ENCODE results near the gene TYR.
"Not testable (repeated sequence)": the region's sequence is repeated elsewhere in the genome, so short reads cannot be mapped to it uniquely, and the experiment has no call there.

TYR gene

DNA sequence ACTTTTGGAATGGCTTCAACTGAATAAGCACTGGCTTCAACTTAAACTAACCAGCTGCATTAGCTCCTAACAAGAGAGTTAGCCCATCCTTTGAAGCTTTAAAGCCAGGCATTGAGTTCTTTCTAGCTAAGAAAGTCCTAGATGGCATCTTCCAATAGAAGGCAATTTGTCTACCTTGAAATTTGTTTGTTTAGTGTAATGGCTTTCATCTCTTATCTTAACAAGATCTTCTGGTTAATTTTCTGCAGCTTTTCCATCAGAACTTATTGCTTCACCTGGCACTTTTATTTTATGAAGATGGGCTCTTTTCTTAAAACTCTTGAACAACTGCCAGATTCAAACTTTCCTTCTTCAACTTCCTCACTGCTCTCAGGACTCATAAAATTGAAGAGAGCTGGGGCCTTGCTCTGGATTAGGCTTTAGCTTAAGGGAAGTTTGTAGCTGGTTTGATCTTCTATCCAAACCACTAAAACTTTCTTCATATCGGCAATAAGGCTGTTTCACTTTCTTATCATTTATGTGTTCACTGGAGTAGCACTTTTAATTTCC, 94.9 kb downstream of the TYR start:
- DNase-seq (ENCODE audit: low spot score): not testable (repeated sequence)

- DNase-seq (ENCODE audit: low spot score): not testable (repeated sequence)
Observed at GRCh38 chr11:89273220-89273619, 95.5 kb downstream of the TYR start.

DNA sequence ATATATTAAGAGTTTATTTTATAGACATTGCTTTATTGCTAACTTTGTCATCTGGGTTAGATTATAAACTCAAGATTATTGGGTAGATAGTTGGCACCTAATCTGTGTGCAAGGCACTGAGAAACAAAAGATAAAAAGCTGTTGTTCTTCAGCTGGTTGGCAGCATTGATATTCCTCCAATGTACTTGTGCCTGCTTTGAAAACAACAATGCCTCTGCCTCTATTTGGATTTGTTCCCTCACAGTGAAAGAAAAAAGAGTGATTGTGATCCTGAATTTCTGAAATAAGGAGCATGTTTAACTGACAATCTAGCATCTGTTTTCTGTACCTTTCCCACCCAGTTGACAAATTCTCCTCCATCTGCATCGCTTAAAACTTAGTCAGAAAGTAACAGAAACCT, 98.3 kb downstream of the TYR start:
- no peak for DNase-seq (ENCODE audit: low spot score)

DNA sequence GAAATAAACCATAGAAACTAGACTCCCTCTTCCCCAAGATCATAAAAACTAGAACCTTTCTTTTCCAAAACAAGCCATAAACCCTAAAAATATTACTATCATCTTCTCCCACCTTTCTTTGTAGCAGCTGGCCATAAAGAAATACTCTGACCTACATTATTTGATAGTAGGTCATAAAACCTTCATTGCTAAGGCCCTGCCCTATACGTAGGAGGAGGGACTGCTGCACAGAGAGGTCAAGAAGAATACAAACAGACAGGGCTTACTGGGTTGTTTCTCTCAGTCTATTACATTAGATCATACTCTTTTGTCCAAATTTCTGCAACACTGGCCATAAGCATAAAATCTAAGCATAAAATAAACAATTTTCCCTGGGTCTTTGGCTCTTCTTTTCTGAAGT, 101.5 kb downstream of the TYR start:
- DNase-seq (ENCODE audit: low spot score): no peak

DNA sequence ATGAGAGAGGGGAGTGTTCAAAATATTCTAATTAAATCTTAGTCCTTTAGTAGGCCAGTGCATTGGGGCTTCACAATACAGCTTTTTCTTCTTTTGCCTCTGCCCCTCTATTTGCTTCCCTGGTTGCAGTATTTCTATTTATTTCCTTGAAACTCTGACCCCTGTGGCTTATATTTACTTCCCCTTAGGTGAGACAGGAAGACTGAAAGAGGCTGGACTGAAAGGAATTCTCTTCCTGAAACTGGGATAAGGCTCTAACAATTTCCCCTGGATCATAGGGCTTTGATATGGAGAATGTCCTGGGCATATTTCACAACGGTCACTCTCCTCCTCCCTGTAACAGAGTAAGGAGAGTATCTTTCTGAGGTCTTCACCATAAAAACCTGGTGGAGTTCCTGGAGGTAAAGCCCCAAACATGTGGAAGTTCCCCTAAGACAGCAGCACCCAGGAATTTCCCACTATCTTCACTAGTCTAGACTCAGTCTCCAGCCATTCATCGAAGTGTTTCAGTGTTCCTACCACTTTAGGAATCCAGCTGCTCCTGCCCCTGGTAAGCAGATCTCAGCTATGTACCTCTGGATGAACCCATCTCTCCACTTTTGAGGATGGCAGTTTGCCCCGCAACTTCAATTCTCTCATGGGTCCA, 103.5 kb downstream of the TYR start:
- not testable (repeated sequence) for DNase-seq (ENCODE audit: low spot score)

DNA sequence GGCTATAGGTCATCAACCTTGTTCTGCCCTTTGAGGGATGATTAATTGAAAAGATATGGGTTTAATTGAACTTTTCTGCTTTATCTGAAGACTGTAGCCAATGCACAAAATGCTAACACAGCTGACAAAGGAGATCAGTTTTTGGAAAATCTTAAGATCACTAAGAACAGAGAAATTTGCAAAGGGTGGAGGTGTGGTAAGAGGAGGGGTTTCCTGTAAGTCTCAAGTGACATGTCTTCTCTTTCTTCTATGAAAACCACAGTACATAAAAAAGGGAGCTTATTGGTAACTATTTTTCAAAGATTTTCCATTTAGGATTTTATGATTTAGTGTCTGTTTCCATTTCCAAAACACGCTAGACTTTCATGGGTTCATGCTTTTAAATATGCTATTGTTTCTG, 108.9 kb downstream of the TYR start:
- DNase-seq (ENCODE audit: low spot score): not testable (repeated sequence)

DNA sequence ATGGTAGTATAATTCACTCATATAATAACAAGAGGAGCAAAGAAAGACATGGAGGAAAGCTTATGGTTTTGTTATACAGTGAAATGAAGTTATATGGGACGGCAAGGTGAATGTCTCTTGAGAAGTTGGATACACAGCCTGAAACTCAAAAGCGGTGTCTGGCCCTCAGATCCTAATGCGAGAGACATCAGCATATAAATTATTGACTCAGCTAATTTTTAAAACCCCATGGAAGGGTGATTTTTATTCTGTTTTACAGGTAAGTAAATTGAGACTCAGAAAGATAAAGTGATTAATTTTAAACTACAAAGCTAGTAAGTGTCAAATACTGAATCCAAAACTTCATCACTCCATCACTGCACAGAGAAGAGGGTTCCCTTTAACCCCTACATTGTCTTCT, 110.3 kb downstream of the TYR start:
- not testable (repeated sequence) for DNase-seq (ENCODE audit: low spot score)

- DNase-seq (ENCODE audit: low spot score): no peak
Observed at GRCh38 chr11:89293965-89294679, 116.4 kb downstream of the TYR start.

- not testable (repeated sequence) for DNase-seq (ENCODE audit: low spot score)
Observed at GRCh38 chr11:89295023-89295422, 117.3 kb downstream of the TYR start.

- not testable (repeated sequence) for DNase-seq (ENCODE audit: low spot score)
Observed at GRCh38 chr11:89303029-89303428, 125.4 kb downstream of the TYR start.

- DNase-seq (ENCODE audit: low spot score): not testable (repeated sequence)
Observed at GRCh38 chr11:89308272-89308671, 130.6 kb downstream of the TYR start.

GRCh38 chr11:89309321-89309985, 131.8 kb downstream of the TYR start:
- DNase-seq (ENCODE audit: low spot score): not testable (repeated sequence)

GRCh38 chr11:89310607-89311006, 132.9 kb downstream of the TYR start:
- not testable (repeated sequence) for DNase-seq (ENCODE audit: low spot score)

DNA sequence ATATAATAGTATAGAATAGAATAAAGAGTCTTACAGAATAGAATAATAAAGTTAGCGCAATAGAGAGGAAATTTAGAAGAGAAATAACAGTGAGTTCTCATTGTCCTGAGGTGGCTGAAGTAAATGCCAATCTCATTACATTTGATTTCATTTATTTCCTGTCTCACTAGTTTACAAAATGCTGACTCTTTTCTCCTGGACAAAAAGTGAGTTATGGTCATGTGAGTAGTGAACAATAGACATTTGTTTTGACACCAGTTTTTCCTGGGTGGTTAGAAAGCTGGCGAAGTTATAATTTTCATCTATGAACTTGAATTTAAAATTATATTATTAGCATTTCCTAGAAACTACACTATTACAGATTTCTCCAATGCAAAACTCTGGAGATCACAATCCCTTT, 143.7 kb downstream of the TYR start:
- no peak for DNase-seq (ENCODE audit: low spot score)

- DNase-seq (ENCODE audit: low spot score): no peak
Observed at GRCh38 chr11:89327885-89328284, 150.2 kb downstream of the TYR start.

DNA sequence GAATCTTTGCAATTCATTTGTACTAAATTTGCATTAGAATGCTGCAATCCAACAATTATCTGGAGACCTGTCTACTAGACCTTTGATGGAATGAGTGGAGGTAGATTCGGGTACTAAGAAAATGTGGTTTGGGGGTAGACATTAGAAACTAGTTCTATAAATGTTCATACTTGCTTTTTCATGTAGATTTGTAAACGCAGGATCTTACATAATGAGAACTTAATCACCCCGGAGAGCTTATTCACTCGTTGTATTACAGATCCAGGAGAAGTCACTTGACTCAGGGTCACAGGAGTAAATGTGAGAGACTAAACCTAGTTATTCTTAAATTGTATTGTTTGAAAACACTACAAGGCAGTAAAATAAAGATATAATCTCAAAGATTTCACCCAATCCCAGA, 154.3 kb downstream of the TYR start:
- not testable (repeated sequence) for DNase-seq (ENCODE audit: low spot score)

DNA sequence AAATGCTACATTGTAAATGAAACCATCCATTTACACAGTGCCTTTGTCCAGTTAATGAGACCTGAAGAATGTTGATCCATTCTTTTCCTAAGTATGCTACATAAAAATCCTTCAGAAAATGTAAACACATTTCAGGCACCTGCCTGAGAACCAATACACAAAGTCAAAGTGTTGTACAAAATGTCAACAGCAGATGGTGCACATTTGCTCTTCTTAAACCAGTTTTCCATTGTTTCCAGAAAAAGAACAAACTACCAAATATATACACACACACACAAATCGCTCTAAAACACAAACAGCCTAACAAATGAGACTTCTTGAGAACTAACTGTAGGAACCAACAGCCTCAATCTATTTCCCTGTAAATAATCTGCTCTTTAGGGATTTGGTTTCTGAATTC, 156.0 kb downstream of the TYR start:
- not testable (repeated sequence) for DNase-seq (ENCODE audit: low spot score)

- not testable (repeated sequence) for DNase-seq (ENCODE audit: low spot score)
Observed at GRCh38 chr11:89337100-89337650, 159.5 kb downstream of the TYR start.

DNA sequence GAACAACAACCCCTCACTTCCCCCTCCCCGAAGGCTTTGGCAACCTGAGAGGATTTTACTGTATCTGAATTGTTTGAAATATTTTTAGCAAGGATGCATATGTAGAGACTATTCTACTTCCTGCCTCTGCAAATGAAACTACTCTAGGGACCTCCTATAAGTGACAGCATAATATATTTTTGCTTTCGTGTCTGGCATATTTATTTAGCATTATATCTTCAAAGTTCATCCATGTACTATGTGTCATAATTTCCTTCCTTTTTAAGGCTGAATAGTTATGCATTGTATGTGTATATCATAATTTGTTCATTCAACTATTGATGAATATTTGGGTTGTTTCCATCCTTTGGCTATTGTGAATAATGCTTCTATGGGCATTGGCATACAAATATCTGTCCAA, 160.4 kb downstream of the TYR start:
- not testable (repeated sequence) for DNase-seq (ENCODE audit: low spot score)

DNA sequence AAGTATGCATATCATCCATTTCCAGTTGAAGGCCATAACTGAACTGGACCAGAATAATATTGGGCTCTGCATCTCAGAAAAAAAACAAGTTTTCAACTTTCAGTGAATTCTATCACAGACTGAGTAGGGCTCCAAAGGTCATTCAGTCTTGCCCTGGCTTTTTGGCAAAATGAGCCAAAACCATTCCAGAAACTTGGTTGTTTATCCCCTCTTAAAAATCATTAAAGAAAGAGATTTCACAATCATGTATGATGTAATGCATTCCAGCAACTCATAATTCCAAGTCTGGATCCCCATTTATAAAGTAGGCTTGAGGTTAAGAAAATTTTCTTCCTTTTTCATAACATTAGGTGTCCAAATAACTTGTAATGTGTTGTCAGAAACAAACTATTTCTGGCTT, 162.8 kb downstream of the TYR start:
- not testable (repeated sequence) for DNase-seq (ENCODE audit: low spot score)

DNA sequence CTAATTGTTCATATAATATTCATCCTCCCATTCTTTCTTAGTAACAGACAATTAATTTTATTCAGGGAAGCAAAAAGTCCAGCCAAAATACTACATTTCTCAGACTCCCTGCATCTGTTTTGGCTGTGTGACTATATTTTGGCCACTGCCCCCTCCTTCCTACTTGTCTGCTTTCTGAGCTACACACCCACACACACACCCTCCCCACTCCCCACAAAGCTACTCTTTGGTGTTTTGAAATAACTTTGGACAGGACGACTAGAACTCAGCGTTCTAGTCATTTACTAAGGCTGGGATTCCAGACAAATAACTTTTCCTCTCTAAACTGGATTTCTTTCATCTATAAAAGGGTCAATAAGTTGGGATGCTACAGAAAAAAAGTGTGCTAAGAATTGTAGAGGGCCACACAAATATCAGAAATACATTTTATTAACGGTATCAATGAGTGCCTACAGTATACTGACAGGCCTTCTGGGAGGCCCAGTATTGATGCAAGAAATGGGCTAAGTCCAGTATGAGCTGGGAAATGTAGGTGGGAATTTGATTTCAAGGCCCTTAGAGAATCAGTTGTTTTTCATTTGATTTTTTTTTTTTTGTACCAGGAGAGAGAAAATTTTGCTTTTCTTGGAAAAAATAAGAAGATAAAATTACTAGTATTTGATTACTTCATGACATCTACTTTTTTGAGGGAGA, 165.4 kb downstream of the TYR start:
- DNase-seq (ENCODE audit: low spot score): not testable (repeated sequence)
